Naive thymus-derived CD8-positive, alpha-beta T cell (primary cell): Measurements from ENCODE around the gene SMIM14. TPM values are rescaled to one million over a fixed set of nuclear protein-coding genes. Genes with fewer than 3 reads are reported as not detected.
"Not testable (repeated sequence)": the region's sequence is repeated elsewhere in the genome, so short reads cannot be mapped to it uniquely, and the experiment has no call there.

Experiments used
- ATAC-seq, 2 donors: fragments of 150-1000 bp; cut with Tn5 transposase in 1 of 2; sonication (Bioruptor Pico), chemical (Tn5 transposase) in 1 of 2; 1 replicate in 1 of 2; 2 replicates in 1 of 2; pipeline ENCODE4 v1.10.0; 2021; ENCODE audit warnings: mild to moderate bottlenecking in 2 of 2, moderate library complexity in 2 of 2
- POLR2A ChIA-PET: fragments of 350-600 bp; sonication (Branson Sonifier 250); formaldehyde crosslinking; loops from one replicate; lab custom pipeline; 2021; ENCODE audit warnings: antibody characterized with exemption; lab: Charles Lee
- DNase-seq, 10 donors: peaks; one replicate each; pipeline versions ENCODE4 v3.0.0 to v3.0.0-alpha.2; 2020 to 2022
- H3K27ac Mint-ChIP-seq, 10 donors: one replicate each; pipeline ENCODE4 v1.8.0; 2020 to 2022; ENCODE audit warnings: mild to moderate bottlenecking in 10 of 10, mixed read lengths in 10 of 10, moderate library complexity in 4 of 10, inconsistent platforms in 1 of 10
- H3K27me3 Mint-ChIP-seq, 5 donors: one replicate each; pipeline ENCODE4 v1.8.0; 2021 to 2022; ENCODE audit warnings: mixed read lengths in 5 of 5
- H3K36me3 Mint-ChIP-seq, 3 donors: one replicate each; pipeline ENCODE4 v1.8.0; 2020 to 2022; ENCODE audit warnings: mixed read lengths in 3 of 3, mild to moderate bottlenecking in 2 of 3, inconsistent platforms in 1 of 3
- H3K4me1 Mint-ChIP-seq, 4 donors: one replicate each; pipeline ENCODE4 v1.8.0; 2021 to 2022; ENCODE audit warnings: mixed read lengths in 4 of 4
- H3K4me3 Mint-ChIP-seq, 10 donors: one replicate each; pipeline ENCODE4 v1.8.0; 2020 to 2022; ENCODE audit warnings: mild to moderate bottlenecking in 10 of 10, mixed read lengths in 10 of 10, moderate library complexity in 6 of 10, inconsistent platforms in 1 of 10
- H3K9me3 Mint-ChIP-seq, 9 donors: one replicate each; pipeline ENCODE4 v1.8.0; 2020 to 2022; ENCODE audit warnings: mixed read lengths in 9 of 9, mild to moderate bottlenecking in 3 of 9, inconsistent platforms in 1 of 9, moderate library complexity in 1 of 9
- polyA plus RNA-seq, 3 donors: library from polyadenylated mRNA; unstranded; fragments of 300-500 nt; fragmentation: Illumina TruSeq; gene quantifications; one replicate each; pipeline ENCODE4 v1.2.3, GENCODE V29; 2021
- total RNA-seq, 8 experiments: library from RNA in 2 of 8; stranded (reverse) in 2 of 8; gene quantifications; one replicate each; pipeline ENCODE4 v1.2.3 and lab custom pipeline; 2021 to 2026

The SMIM14 gene
- total and polyA plus RNA-seq, 5 experiments from 2014 or later: 11.5 to 51.9 (median 36.5) TPM

- Mint-ChIP-seq H3K27ac (no peak overlapping the region), H3K27me3 (no peaks in the 10 kb centered on the region), H3K9me3 (peaks cover 0 to 4% (median 0%) of the 10 kb centered on the region in 9 donors), H3K4me3 (no peak overlapping the region), H3K4me1 (peaks cover 0 to 10% (median 2%) of the 10 kb centered on the region in 4 donors), H3K36me3 (peaks cover 3 to 13% (median 9%) of the 10 kb centered on the region in 3 donors)
- DNase-seq (no peak), ATAC-seq (no peak)
- POLR2A ChIA-PET: no interaction called here
Observed at GRCh38 chr4:39571054-39571453, 67.6 kb downstream of the SMIM14 start.

- Mint-ChIP-seq H3K9me3 (peaks cover 0 to 9% (median 0%) of the 10 kb centered on the region in 9 donors), H3K36me3 (peaks cover 7 to 22% (median 20%) of the 10 kb centered on the region in 3 donors), H3K27ac (no peak overlapping the region), H3K4me3 (no peak overlapping the region), H3K27me3 (no peaks in the 10 kb centered on the region), H3K4me1 (peaks cover 0 to 10% (median 2%) of the 10 kb centered on the region in 4 donors)
- POLR2A ChIA-PET: no interaction called here
- no peak for ATAC-seq
- no peak for DNase-seq
Observed at GRCh38 chr4:39569209-39569608, 69.5 kb downstream of the SMIM14 start.

DNA sequence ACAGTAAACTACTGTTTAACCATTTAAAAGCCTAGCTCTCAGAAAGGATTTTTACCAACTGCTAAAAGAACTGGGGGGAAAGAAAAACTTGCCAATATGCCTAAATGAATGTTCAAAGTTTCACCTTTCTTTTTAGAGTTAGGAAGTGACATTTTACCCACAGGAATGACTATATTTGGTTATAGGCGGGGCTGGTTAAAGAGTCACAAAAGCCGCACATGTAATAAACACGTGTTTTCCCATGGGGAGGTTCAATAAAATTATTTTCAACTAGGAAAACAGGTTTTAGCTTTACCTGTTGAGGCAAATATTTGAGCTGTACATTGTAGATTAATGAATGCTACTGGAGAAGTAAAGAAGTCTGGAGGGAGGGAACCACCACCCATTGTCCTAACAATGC is 69.9 kb downstream of the SMIM14 start:
- H3K4me3 Mint-ChIP-seq: peak overlapping the region in 1 of 10 donors; percentile 43
- H3K36me3 Mint-ChIP-seq: peaks cover 7 to 24% (median 20%) of the 10 kb centered on the region in 3 donors
- DNase-seq (no peak), ATAC-seq (no peak)
- peaks cover 0 to 10% (median 2%) of the 10 kb centered on the region in 4 donors for H3K4me1 Mint-ChIP-seq
- POLR2A ChIA-PET: no interaction called here
- no peak overlapping the region for H3K27ac Mint-ChIP-seq
- H3K27me3 Mint-ChIP-seq: no peaks in the 10 kb centered on the region
- H3K9me3 Mint-ChIP-seq: peaks cover 0 to 9% (median 0%) of the 10 kb centered on the region in 9 donors

- POLR2A ChIA-PET: no interaction called here
- peaks cover 0 to 8% (median 3%) of the 10 kb centered on the region in 4 donors for H3K4me1 Mint-ChIP-seq
- DNase-seq (no peak), ATAC-seq (no peak)
- H3K27me3 Mint-ChIP-seq: no peaks in the 10 kb centered on the region
- no peak overlapping the region for H3K27ac Mint-ChIP-seq
- no peak overlapping the region for H3K4me3 Mint-ChIP-seq
- H3K9me3 Mint-ChIP-seq: peaks cover 0 to 9% (median 0%) of the 10 kb centered on the region in 9 donors
- H3K36me3 Mint-ChIP-seq: peaks cover 7 to 21% (median 15%) of the 10 kb centered on the region in 3 donors
Observed at GRCh38 chr4:39565878-39566600, 72.6 kb downstream of the SMIM14 start.

DNA sequence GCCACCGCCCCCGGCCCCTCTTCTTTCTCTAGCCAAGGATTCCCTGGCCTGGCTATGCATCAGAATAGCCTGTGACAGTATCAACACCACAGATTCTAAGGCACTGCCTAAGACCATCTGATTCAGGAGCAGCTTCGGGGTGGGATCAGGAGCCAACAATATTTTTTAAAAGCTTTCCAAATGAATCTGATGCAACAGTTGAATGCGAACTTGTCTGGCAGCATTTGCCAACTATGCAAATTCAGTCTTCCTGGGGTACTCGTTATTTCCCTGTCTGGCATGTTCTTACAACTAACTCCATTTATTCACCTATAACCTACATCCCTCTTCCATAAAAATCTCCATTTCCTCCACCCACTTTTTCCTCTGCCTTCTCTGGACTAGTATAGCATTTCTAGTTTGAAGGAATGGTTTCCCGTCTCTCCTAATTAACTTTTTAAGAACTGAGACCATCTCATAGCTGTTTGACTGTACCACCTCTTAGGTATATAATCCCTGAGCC is 75.3 kb downstream of the SMIM14 start:
- DNase-seq: no peak
- no peak for ATAC-seq
- POLR2A ChIA-PET: no interaction called here
- Mint-ChIP-seq H3K36me3 (peaks cover 7 to 23% (median 21%) of the 10 kb centered on the region in 3 donors), H3K27me3 (no peaks in the 10 kb centered on the region), H3K9me3 (peaks cover 0 to 9% (median 0%) of the 10 kb centered on the region in 9 donors), H3K4me3 (no peak overlapping the region), H3K27ac (peak overlapping the region in 1 of 10 donors; percentile 68), H3K4me1 (peaks cover 0 to 5% (median 2%) of the 10 kb centered on the region in 4 donors)

GRCh38 chr4:39562792-39563191 is 75.9 kb downstream of the SMIM14 start:
- ATAC-seq: no peak
- H3K4me3 Mint-ChIP-seq: no peak overlapping the region
- POLR2A ChIA-PET: no interaction called here
- no peak for DNase-seq
- H3K4me1 Mint-ChIP-seq: peaks cover 0 to 5% (median under 1%) of the 10 kb centered on the region in 4 donors
- peaks cover 0 to 9% (median 0%) of the 10 kb centered on the region in 9 donors for H3K9me3 Mint-ChIP-seq
- no peaks in the 10 kb centered on the region for H3K27me3 Mint-ChIP-seq
- H3K36me3 Mint-ChIP-seq: peaks cover 7 to 24% (median 17%) of the 10 kb centered on the region in 3 donors
- no peak overlapping the region for H3K27ac Mint-ChIP-seq

- peaks cover 0 to 27% (median 6%) of the 10 kb centered on the region in 3 donors for H3K36me3 Mint-ChIP-seq
Observed at GRCh38 chr4:39559626-39560025, 79.0 kb downstream of the SMIM14 start.

GRCh38 chr4:39555472-39555871 is 83.2 kb downstream of the SMIM14 start:
- no peaks in the 10 kb centered on the region for H3K27me3 Mint-ChIP-seq
- no peak overlapping the region for H3K27ac Mint-ChIP-seq
- DNase-seq (no peak), ATAC-seq (no peak)
- H3K9me3 Mint-ChIP-seq: no peaks in the 10 kb centered on the region
- peaks cover 0 to 49% (median 6%) of the 10 kb centered on the region in 3 donors for H3K36me3 Mint-ChIP-seq
- peaks cover 0 to 3% (median 0%) of the 10 kb centered on the region in 4 donors for H3K4me1 Mint-ChIP-seq
- no peak overlapping the region for H3K4me3 Mint-ChIP-seq
- POLR2A ChIA-PET: interaction anchor here (0.6 kb wide), 1 partner anchor 169 kb away, joined by 3 read pairs; no protein-coding TSS in a partner anchor

More at GRCh38 chr4:39559626-39560025, 79.0 kb downstream of the SMIM14 start:
- Mint-ChIP-seq H3K9me3 (no peaks in the 10 kb centered on the region), H3K4me3 (no peak overlapping the region), H3K4me1 (peaks cover 0 to 7% (median under 1%) of the 10 kb centered on the region in 4 donors), H3K27me3 (no peaks in the 10 kb centered on the region), H3K27ac (no peak overlapping the region)
- ATAC-seq (no peak), DNase-seq (no peak)
- POLR2A ChIA-PET: no interaction called here

GRCh38 chr4:39548425-39549067 is 90.1 kb downstream of the SMIM14 start:
- no peak overlapping the region for H3K27ac Mint-ChIP-seq

DNA sequence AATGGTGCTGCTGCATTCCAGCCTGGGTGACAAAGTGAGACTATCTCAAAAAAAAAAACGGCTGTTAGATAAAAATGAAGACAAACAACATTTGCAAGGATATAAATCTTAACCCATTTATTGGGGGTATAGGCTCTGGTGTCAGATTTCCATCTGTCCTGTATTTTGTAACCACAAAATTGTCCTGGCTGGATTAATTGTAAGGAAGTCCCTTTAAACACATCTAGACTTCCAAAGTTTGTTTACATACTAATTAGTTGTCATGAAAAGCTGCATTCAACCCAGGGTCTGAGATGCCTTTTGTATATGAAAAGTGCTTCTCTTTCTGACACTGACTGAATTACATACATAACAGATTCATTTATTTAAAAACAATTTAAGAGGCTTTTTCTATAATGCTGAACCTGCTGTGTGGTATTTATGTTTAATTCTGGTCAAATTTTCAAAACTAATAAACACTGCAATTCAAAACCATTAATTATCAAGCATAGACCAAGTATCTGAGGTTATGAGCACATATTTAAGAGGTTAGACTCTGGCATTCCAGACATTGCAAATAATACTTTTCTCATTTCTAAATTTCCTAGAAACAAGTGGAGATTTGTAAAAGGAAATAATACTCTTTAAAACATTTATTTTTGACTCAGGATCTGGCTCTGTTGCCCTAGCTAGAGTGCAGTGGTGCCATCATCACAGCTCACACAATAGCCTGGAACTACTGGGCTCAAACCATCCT is 93.9 kb downstream of the SMIM14 start:
- Mint-ChIP-seq H3K27ac (no peak overlapping the region), H3K27me3 (no peaks in the 10 kb centered on the region), H3K4me1 (no peaks in the 10 kb centered on the region), H3K9me3 (no peaks in the 10 kb centered on the region), H3K4me3 (no peak overlapping the region), H3K36me3 (peaks cover 0 to 12% (median 4%) of the 10 kb centered on the region in 3 donors)
- no peak for ATAC-seq
- POLR2A ChIA-PET: no interaction called here
- DNase-seq: no peak

More at GRCh38 chr4:39548425-39549067, 90.1 kb downstream of the SMIM14 start:
- Mint-ChIP-seq H3K36me3 (peaks cover 0 to 23% (median 11%) of the 10 kb centered on the region in 3 donors), H3K4me3 (no peak overlapping the region), H3K4me1 (no peaks in the 10 kb centered on the region), H3K27me3 (no peaks in the 10 kb centered on the region), H3K9me3 (no peaks in the 10 kb centered on the region)
- ATAC-seq (no peak), DNase-seq (no peak)
- POLR2A ChIA-PET: no interaction called here

DNA sequence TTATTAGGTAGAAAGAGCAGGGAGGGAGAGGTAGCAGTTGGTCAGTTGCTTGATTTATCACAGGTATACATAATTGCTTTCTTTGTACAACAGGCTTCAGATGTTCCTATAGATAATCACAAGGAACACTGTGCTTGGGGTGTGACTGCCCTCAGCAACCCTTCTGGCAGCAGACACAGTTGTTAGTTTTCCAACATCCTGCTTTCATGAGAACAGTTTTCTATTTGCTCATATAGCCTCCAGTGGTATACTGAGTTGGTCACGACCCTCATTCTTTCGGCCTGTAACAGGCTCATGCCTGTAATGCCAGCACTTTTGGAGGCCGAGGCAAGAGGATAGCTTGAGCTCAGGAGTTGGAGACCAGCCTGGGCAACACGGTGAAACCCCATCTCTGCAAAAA is 94.6 kb downstream of the SMIM14 start:
- H3K27me3 Mint-ChIP-seq, POLR2A ChIA-PET, H3K9me3 Mint-ChIP-seq, H3K4me1 Mint-ChIP-seq, H3K27ac Mint-ChIP-seq, H3K4me3 Mint-ChIP-seq, ATAC-seq, DNase-seq: not testable (repeated sequence)
- peaks cover 0 to 12% (median 4%) of the 10 kb centered on the region in 3 donors for H3K36me3 Mint-ChIP-seq

DNA sequence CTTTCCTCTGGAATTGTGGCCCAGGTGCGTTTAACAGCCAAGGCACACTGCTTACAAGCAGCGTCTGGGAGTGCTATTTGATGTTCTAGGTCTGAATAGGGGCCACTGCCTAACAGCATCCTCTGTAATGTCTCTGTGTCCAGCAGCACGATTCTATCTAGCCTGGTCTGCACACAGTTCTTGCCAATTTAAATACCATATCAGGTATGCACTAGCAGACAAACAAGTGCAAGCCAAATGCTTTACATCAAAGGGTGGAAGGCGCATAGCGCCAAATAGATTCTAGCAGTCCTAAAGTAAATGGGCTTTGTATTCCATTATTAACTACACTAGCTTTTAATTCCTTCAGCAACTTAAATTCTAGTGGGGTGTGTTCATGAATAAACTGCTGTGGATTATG is 95.6 kb downstream of the SMIM14 start:
- Mint-ChIP-seq H3K36me3 (peaks cover 0 to 12% (median 4%) of the 10 kb centered on the region in 3 donors), H3K27me3 (no peaks in the 10 kb centered on the region), H3K9me3 (no peaks in the 10 kb centered on the region), H3K27ac (no peak overlapping the region), H3K4me3 (no peak overlapping the region), H3K4me1 (no peaks in the 10 kb centered on the region)
- ATAC-seq: no peak
- no peak for DNase-seq
- POLR2A ChIA-PET: no interaction called here
